GM18507 (cell line): ENCODE results near the gene TNS1.
"Not testable (repeated sequence)": the region's sequence is repeated elsewhere in the genome, so short reads cannot be mapped to it uniquely, and the experiment has no call there.

Experiments
- DNase-seq: peaks from one replicate; pipeline ENCODE4 v3.0.0; 2011; ENCODE audit warnings: low read depth; ENCODE audit not compliant: insufficient read length; ENCODE audit errors: extremely low spot score
- FAIRE-seq: peaks from 2 replicates; lab custom pipeline; 2011; peaks lifted over from hg19 to GRCh38; lab: Jason Lieb, UNC

The TNS1 gene

DNA sequence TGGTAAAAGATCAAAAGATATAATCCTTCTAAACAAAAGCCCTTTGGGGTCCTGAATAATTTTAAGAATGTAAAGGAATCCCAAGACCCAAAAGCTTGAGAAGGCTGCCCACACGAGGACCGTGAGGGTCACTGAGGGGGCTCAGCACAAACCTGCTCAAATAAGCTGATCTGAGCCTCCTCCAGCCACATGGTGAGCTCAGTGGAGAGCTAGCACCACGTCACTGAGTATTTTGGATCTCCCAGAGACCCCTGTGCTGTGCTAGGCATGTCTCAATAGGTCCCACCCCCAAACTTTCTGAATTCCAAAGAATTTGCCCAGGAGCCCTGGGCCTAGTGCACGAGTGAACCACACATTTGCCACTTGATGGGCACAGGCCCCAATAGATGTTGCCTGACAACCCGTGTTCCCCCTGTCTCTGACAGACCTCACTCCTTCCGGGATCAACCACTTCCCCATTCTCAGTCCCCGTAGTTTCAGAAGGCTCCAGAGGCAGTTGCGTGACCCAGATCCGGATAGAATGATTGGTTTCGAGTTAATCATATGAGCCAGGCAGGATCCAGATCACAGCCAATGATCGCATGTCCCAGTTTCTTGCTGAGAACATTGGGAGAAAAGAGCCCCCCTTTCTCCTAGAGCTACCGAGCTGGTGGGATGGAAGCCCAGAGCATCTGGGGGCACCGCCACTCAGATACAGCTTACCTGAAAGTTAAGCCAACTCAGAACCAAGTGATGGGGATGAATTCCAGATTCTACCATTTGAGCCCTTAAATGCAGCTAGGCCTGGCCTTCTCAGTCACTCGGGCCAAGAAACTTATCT is 203.8 kb downstream of the TNS1 start:
- DNase-seq (peak; percentile 39), FAIRE-seq (peak; percentile 67)

DNA sequence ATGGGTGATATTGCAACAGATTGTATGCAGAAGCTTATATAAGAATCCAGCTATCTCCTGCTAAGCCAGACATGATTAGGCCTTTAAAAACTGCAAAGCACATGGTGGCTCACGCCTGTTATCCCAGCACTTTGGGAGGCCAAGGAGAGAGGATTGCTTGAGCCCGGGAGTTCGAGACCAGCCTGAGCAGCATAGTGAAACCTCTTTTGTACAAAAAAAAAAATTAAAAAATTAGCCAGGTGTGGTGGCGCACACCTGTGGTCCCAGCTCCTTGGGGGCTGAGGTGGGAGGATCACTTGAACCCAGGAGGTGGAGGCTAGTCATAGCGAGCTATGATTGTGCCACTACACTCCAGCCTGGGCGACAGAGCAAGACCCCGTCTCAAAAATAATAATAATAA is 204.6 kb downstream of the TNS1 start:
- FAIRE-seq (no peak), DNase-seq (no peak)

DNA sequence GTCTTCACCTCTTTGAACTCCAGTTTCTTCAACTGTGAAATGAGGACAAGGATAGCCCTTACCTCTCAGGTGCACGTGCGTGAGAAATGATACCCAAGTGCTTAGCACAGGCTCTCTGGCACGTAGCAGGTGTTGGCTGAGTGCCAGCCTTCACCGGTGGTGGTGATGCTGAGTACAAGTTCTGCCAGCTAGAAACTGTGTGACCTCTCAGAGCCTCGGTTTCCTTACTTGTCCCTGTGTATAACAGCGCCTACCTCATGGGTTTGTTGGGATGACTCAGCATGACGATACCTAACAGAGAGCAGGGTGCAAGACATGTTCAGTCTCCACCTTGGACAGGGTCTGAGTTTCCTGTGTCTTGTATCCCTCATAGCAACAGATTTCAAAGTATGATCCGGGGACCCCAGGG is 205.1 kb downstream of the TNS1 start:
- FAIRE-seq: no peak
- DNase-seq: no peak

DNA sequence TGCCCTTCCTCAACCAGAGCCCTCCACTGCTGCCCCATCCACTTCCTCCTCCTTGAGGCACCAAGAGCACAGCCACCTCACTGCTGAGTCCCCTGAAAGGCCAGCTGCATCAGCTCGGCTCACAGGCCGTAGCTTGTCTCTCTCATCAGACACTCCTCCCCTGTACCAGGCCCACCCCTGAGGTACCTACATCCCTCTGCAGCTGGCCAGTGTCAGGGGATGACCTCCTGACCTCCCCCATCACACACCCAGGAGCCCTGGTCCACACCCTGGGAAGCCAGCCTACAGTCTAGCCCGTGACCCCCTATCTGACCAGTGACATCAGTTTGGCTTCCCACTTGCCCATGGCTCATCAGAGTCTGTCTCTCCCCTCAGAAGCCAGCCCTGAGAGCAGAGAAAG is 205.6 kb downstream of the TNS1 start:
- FAIRE-seq: no peak
- DNase-seq: no peak

DNA sequence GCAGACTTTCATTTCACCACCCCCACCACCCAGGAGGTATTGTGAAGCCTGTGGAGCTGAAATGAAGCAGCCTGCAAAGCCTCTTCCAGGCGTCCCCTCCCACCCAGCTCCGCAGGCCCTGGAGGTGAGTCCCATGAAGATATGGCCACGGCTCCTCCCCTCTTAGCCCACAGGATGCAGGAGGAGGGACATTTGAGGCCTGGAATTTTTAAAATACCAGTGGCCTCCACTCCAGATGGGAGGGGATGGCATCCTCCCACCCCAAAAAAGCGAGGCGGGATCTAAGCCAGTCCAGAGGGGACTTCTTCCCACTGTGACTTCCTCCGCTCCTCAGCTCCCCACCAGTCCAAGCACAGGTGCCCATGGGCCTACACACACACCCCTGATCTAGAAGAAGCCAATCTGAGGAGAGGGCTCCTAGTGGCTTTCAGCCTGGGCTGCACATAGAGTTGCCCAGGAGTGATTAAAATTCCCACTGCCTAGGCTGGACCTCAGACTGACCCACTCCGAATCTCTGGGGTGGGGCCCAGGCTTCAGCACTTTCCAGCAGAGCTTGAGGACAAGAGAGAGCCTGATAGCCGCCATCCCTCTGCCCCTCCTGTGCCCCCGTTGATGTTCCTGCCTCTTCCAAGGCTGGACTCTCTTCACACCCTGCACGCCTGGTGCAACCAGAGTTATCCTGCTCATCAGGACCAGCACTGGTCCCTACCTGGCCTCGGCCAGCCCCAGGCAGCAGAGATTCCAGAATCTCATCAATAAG is 206.9 kb downstream of the TNS1 start:
- DNase-seq: no peak
- no peak for FAIRE-seq

DNA sequence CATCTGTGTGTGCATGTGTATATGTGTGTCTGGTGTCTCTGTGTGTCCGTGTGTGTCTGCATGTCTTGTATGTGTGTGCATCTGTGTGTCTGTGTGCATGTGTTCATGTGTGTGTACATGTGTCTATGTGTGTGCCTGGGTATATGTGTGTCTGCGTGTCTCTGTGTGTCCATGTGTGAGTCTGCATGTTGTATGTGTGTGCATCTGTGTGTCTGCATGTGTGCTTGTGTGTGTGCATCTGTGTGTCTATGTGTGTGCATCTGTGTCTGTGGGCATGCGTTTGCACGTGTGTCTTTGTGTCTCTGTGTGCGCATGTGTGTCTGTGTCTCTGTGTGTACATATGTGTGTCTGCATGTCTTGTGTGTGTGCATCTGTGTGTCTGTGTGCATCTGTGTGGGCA is 207.7 kb downstream of the TNS1 start:
- no peak for DNase-seq
- FAIRE-seq: no peak

DNA sequence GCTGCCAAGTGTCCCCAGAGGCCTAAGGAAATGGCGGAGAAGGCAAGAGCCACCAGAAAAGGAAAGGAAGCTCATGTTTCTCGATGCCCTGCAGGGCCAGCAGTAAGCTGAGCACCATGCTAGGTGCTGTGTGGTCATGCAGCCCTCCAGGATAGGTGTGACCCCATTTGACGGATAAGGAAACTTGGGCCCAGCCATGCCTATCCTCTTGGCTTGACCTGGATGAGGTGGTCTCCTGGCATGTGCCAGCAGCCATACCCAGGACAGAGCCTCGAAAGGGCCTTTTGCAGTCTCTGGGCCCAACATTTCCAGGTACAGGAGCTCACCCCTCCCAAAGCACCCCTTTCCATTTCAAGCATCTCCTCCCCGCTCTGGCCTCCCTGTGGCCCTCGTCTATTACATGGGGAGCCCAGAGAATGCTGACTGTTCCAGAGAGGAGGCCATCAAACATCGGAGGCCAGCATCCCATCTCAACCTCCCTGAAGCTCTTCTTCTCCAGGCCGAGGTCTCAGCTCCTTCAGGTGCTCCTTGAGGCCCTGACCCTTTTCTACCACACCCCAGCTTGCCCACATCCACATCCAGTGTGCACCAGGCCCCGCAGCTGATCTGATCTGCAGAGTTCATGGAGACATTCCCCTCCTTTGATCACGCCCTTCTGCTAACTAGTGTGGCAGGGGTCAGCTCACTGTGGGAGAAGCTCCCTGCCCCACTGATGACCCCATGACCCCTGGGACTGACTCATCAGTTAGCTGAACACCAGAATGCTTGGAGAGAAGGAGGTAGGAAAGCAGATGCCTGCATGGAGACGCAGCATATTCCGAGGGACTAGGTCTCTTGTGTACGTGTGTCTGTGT is 208.4 kb downstream of the TNS1 start:
- DNase-seq (no peak), FAIRE-seq (no peak)

DNA sequence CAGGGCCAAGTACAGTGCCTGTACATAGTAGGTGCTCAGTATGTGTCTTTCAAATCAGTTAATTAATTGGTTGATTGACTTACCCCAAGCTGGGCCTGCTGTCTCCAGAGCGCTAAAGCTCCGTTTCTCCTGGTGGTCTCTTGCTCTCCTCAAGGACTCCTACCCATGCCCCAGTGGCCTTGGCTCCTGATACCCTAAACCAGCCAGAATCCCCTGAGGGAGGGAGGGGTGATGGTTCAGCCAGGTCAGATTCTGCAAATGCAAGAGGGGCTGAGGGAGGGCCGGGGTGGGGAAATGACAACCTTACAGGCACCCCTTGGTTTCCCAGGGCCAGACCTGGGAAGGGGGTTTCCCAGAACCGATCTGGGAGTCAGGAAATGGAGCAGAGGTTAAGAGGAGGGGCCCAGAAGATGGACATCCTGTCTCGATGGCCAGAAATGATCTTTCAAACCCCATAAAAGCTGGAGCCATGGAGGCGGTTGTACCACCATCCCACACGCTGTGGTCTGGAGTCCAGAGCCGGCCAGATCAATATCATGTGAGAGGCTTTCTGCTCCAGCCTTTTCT is 209.1 kb downstream of the TNS1 start:
- DNase-seq (no peak), FAIRE-seq (no peak)

DNA sequence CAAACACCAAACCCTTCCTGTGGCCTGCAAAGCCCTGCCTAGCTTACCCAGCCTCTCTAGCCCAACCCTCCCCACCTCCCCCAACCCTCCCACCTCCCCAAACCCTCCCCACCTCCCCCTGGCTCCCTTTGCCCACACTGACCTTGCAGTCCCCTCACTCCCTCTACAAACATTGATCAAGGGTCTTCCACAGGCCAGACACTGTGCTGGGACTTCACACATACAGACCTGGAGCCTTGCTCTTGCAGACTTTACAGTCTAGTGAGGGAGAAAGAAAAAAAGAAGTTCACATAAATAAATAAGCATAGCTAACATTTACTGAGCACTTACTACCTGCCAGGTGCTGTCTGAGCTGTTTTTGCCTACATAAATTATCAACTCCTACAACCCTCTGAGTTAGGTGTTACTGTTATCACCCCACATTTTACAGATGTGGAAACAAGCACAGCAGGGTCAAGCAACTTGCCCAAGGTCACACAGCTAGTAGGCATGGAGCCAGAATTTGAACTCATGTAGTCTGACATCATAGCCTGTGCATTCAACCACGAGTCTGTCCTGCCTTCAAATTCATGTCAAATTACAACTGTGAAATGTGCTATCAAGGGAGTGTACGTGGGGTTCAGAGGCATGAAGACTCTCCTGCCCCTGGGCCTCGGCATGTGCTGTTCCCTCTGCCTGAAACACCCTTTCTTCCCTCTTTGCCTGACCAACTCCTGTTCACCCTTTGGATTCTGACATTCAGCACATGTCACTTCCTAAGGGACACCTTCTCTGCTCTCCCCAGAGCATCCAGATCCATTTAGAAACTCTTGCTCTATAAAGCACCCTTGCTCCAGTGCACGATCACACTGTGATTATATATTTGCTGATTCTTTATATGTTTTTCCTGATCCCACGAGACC is 209.9 kb downstream of the TNS1 start:
- no peak for DNase-seq
- FAIRE-seq: no peak

DNA sequence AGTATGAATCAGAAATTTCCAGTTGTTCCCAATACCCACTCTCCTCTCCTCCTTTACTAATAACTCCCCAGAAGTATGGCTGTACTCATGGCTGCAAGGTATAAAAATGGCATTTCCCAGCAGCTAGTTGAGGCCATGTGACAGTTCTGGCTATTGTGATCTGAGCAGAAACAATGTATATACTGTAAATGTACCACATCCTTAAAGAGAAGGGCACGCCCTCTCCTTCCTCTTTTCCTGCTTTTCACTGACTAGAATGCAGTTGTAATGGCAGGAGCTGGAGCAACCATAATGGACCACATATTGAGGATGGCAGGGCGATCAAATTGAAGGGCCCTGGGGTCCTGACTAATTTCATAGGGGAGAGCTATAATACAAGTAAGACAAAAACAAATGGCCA is 211.2 kb downstream of the TNS1 start:
- DNase-seq (no peak), FAIRE-seq (no peak)

DNA sequence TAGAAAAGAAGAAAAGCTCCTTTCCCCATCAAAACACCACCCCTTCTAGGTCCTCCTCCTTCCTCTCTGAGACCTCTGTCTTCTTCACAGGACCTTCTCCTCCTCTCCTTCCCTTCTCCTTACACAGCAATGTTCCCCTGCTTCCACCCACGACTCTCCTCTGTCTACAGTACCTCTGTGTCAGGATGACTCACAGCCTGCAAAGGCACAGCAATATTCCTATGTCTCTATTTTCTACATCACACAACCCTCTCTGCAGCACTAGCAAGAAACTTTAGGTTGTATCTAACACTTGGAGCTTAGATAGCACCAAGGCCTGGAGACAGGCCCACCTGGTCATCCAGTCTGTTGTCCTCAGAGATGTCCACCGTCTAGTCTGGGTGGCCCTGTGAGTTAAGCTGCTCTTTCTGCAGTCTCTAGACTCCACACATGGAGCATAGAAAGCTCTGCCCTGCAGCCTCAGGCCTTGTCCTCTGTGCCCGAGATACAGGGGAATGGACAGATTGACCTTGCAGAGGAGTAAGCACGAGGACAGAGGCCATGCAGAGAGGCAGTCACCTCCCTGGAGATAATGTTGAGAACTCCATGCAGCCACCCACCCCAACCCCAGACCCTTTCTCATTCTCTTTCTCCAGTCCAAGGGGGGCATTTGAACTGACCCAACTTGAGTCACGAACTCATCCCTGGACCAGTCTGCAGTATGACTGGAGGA is 212.0 kb downstream of the TNS1 start:
- FAIRE-seq (no peak), DNase-seq (no peak)

DNA sequence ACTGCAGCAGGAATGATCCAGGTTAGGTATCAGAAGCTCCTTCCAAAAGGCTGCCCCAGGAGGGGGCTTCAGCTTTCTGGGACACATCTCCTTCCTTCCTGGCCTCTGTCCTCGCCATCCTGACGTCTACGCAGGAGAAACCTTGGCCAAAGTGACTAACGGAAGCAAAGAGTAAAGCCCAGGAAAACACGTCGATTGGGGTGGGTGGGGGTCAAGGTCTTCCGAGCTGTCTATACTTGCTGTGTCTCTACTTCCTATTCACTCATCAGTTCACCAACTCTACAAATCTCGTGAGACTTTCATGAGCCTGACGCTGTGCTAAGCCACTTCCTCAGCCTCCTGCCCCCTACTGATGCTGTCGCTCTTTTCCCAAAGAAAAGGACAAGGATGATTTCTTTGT is 212.6 kb downstream of the TNS1 start:
- DNase-seq (no peak), FAIRE-seq (peak; percentile 59)

DNA sequence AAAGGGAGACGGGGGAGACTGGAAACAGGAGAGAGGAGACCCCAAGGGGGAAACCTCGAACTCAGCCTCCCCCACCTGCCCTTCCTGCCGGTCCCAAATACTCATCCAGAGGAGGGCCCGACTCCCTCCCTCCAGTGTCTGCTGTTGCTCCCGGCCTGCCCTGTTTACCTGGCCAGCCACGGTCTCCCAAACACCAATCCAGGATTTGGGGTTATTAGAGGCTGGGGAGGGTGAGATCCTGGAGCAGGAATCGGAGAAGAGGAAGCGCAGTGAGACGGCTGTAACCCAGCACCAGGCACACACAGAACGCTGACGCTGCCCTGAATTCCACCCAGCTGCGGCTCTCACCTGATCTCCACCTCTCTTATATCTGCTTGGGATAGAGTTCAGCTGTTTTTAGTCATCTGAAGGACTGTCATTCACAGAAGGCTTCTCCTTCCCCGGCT is 213.0 kb downstream of the TNS1 start:
- no peak for FAIRE-seq
- DNase-seq: no peak

DNA sequence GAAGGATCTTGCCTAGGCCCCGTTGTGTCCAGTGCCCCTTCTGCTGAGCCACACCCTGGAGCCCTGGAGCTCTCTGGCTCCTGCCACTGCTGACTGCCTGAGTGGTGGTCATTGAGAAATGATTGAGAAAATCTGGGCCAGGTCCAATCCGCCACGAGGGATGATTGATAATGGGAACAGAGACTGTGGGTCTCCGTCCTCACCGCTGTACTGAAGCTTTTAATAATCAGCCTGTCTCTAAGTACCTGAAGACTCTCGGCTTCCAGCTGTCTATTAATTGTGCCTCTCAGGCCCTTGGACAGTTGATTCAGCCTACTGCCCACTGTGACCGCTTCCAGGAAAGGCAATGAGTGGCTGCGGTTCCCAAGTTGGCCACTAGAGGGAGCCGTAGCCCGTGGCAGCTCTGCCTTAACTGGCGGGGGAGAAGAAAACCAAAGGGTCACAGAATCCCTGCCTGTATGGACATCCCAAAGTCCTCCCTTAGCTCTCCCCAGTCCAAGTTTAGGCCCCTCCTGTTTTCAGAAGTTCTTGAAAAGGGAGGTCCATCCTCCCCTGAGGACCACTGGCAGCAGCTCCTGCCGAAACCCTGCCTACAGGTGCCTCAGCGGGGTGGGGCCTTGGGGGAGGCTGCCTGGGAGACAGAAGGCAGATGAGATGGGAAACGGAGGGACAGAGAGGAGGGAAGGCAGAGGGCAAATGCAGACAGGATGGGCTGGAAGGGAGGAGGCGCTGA is 213.6 kb downstream of the TNS1 start:
- DNase-seq: peak; percentile 44
- FAIRE-seq: peak; percentile 91

DNA sequence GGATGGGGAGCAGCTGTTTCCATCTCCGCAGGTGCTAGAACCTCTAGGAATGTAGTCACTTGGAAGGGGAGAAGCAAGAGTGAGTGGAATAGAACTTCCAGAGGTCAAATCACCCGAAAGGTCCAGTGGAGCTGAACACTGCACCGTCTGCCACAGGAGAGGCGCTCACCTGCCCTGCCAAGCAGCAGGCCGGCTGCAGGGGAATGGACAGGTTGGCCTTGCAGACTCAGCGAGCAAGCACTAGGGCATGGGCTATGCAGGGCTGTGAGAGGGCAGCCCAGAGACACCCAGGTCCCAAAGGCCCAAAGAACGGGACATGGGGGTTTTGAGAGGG is 214.2 kb downstream of the TNS1 start:
- DNase-seq: no peak
- FAIRE-seq: no peak

DNA sequence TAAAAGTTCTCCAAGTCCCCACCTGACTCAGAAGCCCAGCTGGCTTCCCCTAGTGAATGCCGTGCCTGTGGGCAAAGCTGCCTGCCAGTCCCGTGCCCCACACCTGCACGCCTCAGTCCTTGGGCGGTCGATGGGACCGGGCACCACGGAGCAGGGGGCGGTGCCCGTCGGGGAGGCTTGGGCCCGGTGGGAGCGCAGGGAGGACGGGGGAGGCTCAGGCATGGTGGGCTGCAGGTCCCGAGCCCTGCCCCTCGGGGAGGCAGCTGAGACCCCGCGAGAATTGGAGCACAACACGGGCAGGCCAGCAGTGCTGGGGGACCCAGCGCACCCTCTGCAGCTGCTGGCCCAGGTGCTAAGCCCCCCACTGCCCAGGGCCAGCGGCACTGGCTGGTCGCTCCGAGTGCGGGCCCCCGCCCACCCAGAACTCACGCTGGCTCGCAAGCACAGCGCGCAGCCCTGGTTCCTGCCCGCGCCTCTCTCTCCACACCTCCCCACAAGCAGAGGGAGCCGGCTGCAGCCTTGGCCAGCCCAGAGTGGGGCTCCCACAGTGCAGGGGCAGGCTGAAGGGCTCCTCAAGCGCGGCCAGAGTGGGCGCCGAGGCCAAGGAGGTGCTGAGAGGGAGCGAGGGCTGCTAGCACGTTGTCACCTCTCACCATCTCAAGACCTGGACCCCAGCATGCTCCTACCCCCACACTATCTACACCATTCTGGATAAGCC is 215.5 kb downstream of the TNS1 start:
- FAIRE-seq (no peak), DNase-seq (no peak)

DNA sequence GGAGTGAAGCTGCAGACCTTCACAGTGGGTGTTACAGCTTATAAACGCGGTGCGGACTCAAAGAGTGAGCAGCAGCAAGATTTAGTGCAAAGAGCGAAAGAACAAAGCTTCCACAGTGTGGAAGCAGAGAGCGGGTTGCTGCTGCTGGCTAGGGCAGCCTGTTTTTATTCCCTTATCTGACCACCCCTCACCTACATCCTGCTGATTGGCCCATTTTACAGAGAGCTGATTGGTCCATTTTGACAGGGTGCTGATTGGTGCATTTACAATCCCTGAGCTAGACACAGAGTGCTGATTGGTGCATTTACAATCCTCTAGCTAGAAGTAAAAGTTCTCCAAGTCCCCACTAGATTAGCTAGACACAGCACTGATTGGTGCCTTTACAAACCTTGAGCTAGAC is 216.2 kb downstream of the TNS1 start:
- not testable (repeated sequence) for FAIRE-seq

More for the DNA sequence above, 216.2 kb downstream of the TNS1 start:
- DNase-seq: not testable (repeated sequence)
